WTC11 (cell line): ENCODE measurements around the gene NOBOX. TPM values are rescaled to one million over a fixed set of nuclear protein-coding genes. Genes with fewer than 3 reads are reported as not detected.

Experiments
- ATAC-seq: fragments of 200-7000 bp; cut with Tn5 transposase; 2 replicates; pipeline ENCODE4 v1.10.0; 2021; ENCODE audit warnings: mild to moderate bottlenecking, moderate library complexity
- CTCF ChIA-PET: fragments of 300-600 bp; sonication (Branson Sonifier 250); formaldehyde crosslinking; loops from one replicate; lab custom pipeline; 2021; ENCODE audit warnings: antibody characterized with exemption; lab: Charles Lee
- POLR2A ChIA-PET: fragments of 350-600 bp; sonication (Branson Sonifier 250); formaldehyde crosslinking; loops from one replicate; lab custom pipeline; 2021; ENCODE audit warnings: antibody characterized with exemption; lab: Charles Lee
- DNase-seq: peaks from one replicate; pipeline ENCODE4 v3.0.0; 2021; ENCODE audit warnings: low spot score
- H3K27ac Mint-ChIP-seq: 2 replicates; pipeline ENCODE4 v1.8.0; 2021; ENCODE audit warnings: mixed read lengths
- H3K27me3 Mint-ChIP-seq: 2 replicates; pipeline ENCODE4 v1.8.0; 2021; ENCODE audit warnings: low read depth, mild to moderate bottlenecking, moderate library complexity, mixed read lengths
- H3K36me3 Mint-ChIP-seq: 2 replicates; pipeline ENCODE4 v1.8.0; 2021; ENCODE audit warnings: mixed read lengths
- H3K4me1 Mint-ChIP-seq: 2 replicates; pipeline ENCODE4 v1.8.0; 2022; ENCODE audit warnings: mixed read lengths
- H3K4me3 Mint-ChIP-seq: 2 replicates; pipeline ENCODE4 v1.8.0; 2021; ENCODE audit warnings: mild to moderate bottlenecking, moderate library complexity, mixed read lengths
- H3K9me3 Mint-ChIP-seq: 2 replicates; pipeline ENCODE4 v1.8.0; 2021; ENCODE audit warnings: mixed read lengths
- ATF1 ChIP-seq: sonication (generic); formaldehyde crosslinking; IDR thresholded peaks from 2 replicates; pipeline ENCODE4 v1.8.1; 2023; ENCODE audit warnings: mild to moderate bottlenecking, moderate library complexity, missing genetic modification reagents
- GABPB1 ChIP-seq: sonication (generic); formaldehyde crosslinking; IDR thresholded peaks from 2 replicates; pipeline ENCODE4 v1.8.1; 2023; ENCODE audit warnings: mild to moderate bottlenecking, missing genetic modification reagents
- GRHL2 ChIP-seq: fragments of 250-450 bp; sonication (Bioruptor Pico); IDR thresholded peaks from 2 replicates; pipeline ENCODE4 v1.8.0; 2022; ENCODE audit warnings: mild to moderate bottlenecking, moderate library complexity; ENCODE audit not compliant: insufficient replicate concordance, severe bottlenecking
- NFE2L1 ChIP-seq: sonication (generic); formaldehyde crosslinking; IDR thresholded peaks from 2 replicates; pipeline ENCODE4 v1.8.1; 2023; ENCODE audit warnings: missing genetic modification reagents
- NR2C2 ChIP-seq: sonication (generic); formaldehyde crosslinking; IDR thresholded peaks from 2 replicates; pipeline ENCODE4 v1.8.0; 2022; ENCODE audit warnings: mild to moderate bottlenecking, missing genetic modification reagents
- OVOL2 ChIP-seq: fragments of 250-450 bp; sonication (Bioruptor Pico); IDR thresholded peaks from 2 replicates; pipeline ENCODE4 v1.9.0; 2021; ENCODE audit warnings: mild to moderate bottlenecking, borderline replicate concordance
- PRRX2 ChIP-seq: fragments of 250-450 bp; sonication (Bioruptor Pico); IDR thresholded peaks from 2 replicates; pipeline ENCODE4 v1.8.0; 2021; ENCODE audit warnings: mild to moderate bottlenecking
- RELA ChIP-seq: sonication (generic); formaldehyde crosslinking; IDR thresholded peaks from 2 replicates; pipeline ENCODE4 v1.8.1; 2022; ENCODE audit warnings: missing genetic modification reagents, mild to moderate bottlenecking, borderline replicate concordance
- SOX15 ChIP-seq: fragments of 250-450 bp; sonication (Bioruptor Pico); IDR thresholded peaks from 2 replicates; pipeline ENCODE4 v1.9.0; 2021; ENCODE audit warnings: mild to moderate bottlenecking
- ZNF121 ChIP-seq: sonication (generic); formaldehyde crosslinking; IDR thresholded peaks from 2 replicates; pipeline ENCODE4 v1.8.0; 2023; ENCODE audit warnings: missing genetic modification reagents
- ZNF219 ChIP-seq: sonication (generic); formaldehyde crosslinking; IDR thresholded peaks from 2 replicates; pipeline ENCODE4 v1.8.0; 2023; ENCODE audit warnings: missing genetic modification reagents, mild to moderate bottlenecking, borderline replicate concordance
- total RNA-seq: library from RNA; stranded (reverse); gene quantifications from 3 replicates; pipeline ENCODE4 v1.2.3, GENCODE V29; 2021
- TF ChIP-seq, protein P1 (sequence below): fragments of 200-600 bp; IDR thresholded peaks from 2 replicates; pipeline ENCODE4 v1.8.0; 2022; ENCODE audit warnings: antibody characterized with exemption
- TF ChIP-seq, protein P2 (sequence below): sonication (generic); formaldehyde crosslinking; IDR thresholded peaks from 2 replicates; pipeline ENCODE4 v1.8.1; 2022; ENCODE audit warnings: mild to moderate bottlenecking, moderate library complexity, missing genetic modification reagents
- TF ChIP-seq, protein P3 (sequence below): sonication (generic); formaldehyde crosslinking; IDR thresholded peaks from 2 replicates; pipeline ENCODE4 v1.8.0; 2023; ENCODE audit warnings: mild to moderate bottlenecking, missing genetic modification reagents
- TF ChIP-seq, protein P4 (sequence below): sonication (generic); formaldehyde crosslinking; IDR thresholded peaks from 2 replicates; pipeline ENCODE4 v1.8.1; 2022; ENCODE audit warnings: mild to moderate bottlenecking, missing genetic modification reagents, moderate library complexity, borderline replicate concordance
- TF ChIP-seq, protein P5 (sequence below): sonication (generic); formaldehyde crosslinking; IDR thresholded peaks from 2 replicates; pipeline ENCODE4 v1.8.1; 2023; ENCODE audit warnings: mild to moderate bottlenecking, missing genetic modification reagents, moderate library complexity
- TF ChIP-seq, protein P6 (sequence below): sonication (generic); formaldehyde crosslinking; IDR thresholded peaks from 2 replicates; pipeline ENCODE4 v1.8.0; 2023; ENCODE audit warnings: missing genetic modification reagents, mild to moderate bottlenecking, borderline replicate concordance
- TF ChIP-seq, protein P7 (sequence below): fragments of 250-450 bp; sonication (Bioruptor Pico); IDR thresholded peaks from 2 replicates; pipeline ENCODE4 v1.9.0; 2021; ENCODE audit warnings: moderate library complexity, mild to moderate bottlenecking, inconsistent platforms, borderline replicate concordance

The NOBOX gene
- total RNA-seq, 1 experiment from 2014 or later: not detected

DNA sequence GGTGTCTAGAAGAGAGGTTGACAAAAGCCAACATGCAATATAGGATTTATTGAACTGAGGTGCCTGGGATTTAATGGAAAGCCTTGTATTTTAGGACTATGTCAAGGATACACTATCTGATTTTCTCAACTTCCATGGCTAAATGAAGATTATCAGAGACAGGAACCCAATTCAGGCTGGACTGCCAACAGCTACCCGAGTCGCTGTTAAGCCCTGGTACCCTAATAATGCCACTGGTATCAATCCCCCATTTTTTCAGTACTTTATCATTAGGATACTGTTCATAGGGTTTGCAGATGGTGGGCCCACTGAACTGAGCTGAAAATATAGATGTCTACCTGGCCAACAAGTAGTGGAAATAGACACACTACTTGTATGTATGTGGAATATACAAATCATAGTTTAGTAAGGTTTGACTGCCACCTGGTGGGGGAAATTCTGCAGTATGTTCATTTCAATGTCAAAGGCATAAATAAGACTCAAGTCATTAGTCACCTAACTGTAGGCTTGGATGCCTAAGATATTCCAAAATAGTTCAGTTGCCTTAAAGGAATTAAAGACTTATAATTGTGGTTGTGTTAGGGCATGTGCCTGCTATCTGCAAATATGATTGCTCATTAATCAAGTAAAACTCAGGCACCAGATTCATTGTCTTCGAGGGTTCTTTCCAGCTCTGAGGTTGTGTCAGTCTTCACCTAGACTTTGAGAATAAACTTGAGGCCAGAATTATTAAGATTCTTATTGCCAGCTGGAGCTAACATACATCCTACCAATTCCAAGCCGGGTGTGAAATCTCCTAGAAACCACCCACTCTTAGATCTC is 34.1 kb upstream of the NOBOX start:
- no peaks in the 10 kb centered on the region for H3K36me3 Mint-ChIP-seq
- no peaks in the 10 kb centered on the region for H3K9me3 Mint-ChIP-seq
- DNase-seq (peak; percentile 69), ATAC-seq (peak; percentile 79)
- no peak overlapping the region for H3K4me3 Mint-ChIP-seq
- no peak overlapping the region for H3K27ac Mint-ChIP-seq
- ChIA-PET CTCF (interaction anchor here (0.6 to 2.3 kb wide), 12 partner anchors 22 to 182 kb away, joined by 3 to 13 read pairs (median 4); no protein-coding TSS in a partner anchor), POLR2A (no interaction called here)
- TF ChIP-seq GABPB1 (CRISPR knock-in tag): no peak
- TF ChIP-seq, protein P1, sequence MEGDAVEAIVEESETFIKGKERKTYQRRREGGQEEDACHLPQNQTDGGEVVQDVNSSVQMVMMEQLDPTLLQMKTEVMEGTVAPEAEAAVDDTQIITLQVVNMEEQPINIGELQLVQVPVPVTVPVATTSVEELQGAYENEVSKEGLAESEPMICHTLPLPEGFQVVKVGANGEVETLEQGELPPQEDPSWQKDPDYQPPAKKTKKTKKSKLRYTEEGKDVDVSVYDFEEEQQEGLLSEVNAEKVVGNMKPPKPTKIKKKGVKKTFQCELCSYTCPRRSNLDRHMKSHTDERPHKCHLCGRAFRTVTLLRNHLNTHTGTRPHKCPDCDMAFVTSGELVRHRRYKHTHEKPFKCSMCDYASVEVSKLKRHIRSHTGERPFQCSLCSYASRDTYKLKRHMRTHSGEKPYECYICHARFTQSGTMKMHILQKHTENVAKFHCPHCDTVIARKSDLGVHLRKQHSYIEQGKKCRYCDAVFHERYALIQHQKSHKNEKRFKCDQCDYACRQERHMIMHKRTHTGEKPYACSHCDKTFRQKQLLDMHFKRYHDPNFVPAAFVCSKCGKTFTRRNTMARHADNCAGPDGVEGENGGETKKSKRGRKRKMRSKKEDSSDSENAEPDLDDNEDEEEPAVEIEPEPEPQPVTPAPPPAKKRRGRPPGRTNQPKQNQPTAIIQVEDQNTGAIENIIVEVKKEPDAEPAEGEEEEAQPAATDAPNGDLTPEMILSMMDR: peak; percentile 57
- H3K4me1 Mint-ChIP-seq: peaks cover 7% of the 10 kb centered on the region
- no peaks in the 10 kb centered on the region; the same call in 1 of the 2 replicates for H3K27me3 Mint-ChIP-seq

DNA sequence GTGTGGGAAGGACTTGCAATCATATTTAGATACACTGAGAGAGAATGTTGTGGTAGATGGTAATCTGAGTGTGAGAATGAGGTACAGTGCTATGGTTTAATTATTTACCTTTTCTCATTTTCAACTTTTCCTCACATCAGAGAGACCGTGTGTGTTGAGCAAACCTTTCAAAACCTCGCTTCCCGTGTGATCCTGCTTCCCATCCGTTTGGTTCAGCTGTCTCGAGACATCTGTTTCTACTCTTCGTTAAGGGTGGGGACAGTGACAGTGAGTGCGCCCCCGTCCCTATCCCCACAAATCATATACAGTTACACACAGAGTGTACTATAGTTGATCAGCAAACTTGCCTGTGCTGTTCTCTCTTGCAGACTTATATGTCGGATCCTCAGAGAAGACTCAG is 33.0 kb upstream of the NOBOX start:
- Mint-ChIP-seq H3K27me3 (no peaks in the 10 kb centered on the region; the same call in 1 of the 2 replicates), H3K9me3 (no peaks in the 10 kb centered on the region), H3K27ac (no peak overlapping the region), H3K4me3 (no peak overlapping the region)
- DNase-seq (no peak), ATAC-seq (no peak)
- ChIA-PET POLR2A (no interaction called here), CTCF (interaction anchor here (1.0 to 2.3 kb wide), 4 partner anchors 37 to 181 kb away, joined by 4 to 13 read pairs (median 4); no protein-coding TSS in a partner anchor)
- TF ChIP-seq, protein P2, sequence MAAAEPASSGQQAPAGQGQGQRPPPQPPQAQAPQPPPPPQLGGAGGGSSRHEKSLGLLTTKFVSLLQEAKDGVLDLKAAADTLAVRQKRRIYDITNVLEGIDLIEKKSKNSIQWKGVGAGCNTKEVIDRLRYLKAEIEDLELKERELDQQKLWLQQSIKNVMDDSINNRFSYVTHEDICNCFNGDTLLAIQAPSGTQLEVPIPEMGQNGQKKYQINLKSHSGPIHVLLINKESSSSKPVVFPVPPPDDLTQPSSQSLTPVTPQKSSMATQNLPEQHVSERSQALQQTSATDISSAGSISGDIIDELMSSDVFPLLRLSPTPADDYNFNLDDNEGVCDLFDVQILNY: no peak
- TF ChIP-seq ATF1 (CRISPR knock-in tag): no peak
- no peak for TF ChIP-seq NFE2L1
- no peak for TF ChIP-seq RELA
- TF ChIP-seq PRRX2 (CRISPR knock-in tag): no peak
- no peak for TF ChIP-seq NR2C2 (CRISPR knock-in tag)
- TF ChIP-seq, protein P3, sequence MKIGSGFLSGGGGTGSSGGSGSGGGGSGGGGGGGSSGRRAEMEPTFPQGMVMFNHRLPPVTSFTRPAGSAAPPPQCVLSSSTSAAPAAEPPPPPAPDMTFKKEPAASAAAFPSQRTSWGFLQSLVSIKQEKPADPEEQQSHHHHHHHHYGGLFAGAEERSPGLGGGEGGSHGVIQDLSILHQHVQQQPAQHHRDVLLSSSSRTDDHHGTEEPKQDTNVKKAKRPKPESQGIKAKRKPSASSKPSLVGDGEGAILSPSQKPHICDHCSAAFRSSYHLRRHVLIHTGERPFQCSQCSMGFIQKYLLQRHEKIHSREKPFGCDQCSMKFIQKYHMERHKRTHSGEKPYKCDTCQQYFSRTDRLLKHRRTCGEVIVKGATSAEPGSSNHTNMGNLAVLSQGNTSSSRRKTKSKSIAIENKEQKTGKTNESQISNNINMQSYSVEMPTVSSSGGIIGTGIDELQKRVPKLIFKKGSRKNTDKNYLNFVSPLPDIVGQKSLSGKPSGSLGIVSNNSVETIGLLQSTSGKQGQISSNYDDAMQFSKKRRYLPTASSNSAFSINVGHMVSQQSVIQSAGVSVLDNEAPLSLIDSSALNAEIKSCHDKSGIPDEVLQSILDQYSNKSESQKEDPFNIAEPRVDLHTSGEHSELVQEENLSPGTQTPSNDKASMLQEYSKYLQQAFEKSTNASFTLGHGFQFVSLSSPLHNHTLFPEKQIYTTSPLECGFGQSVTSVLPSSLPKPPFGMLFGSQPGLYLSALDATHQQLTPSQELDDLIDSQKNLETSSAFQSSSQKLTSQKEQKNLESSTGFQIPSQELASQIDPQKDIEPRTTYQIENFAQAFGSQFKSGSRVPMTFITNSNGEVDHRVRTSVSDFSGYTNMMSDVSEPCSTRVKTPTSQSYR (CRISPR knock-in tag): no peak
- no peak for TF ChIP-seq SOX15
- TF ChIP-seq, protein P4, sequence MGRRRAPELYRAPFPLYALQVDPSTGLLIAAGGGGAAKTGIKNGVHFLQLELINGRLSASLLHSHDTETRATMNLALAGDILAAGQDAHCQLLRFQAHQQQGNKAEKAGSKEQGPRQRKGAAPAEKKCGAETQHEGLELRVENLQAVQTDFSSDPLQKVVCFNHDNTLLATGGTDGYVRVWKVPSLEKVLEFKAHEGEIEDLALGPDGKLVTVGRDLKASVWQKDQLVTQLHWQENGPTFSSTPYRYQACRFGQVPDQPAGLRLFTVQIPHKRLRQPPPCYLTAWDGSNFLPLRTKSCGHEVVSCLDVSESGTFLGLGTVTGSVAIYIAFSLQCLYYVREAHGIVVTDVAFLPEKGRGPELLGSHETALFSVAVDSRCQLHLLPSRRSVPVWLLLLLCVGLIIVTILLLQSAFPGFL (CRISPR knock-in tag): no peak
- TF ChIP-seq ZNF121: no peak
- no peak for TF ChIP-seq OVOL2 (CRISPR knock-in tag)
- TF ChIP-seq GRHL2: no peak
- TF ChIP-seq, protein P5, sequence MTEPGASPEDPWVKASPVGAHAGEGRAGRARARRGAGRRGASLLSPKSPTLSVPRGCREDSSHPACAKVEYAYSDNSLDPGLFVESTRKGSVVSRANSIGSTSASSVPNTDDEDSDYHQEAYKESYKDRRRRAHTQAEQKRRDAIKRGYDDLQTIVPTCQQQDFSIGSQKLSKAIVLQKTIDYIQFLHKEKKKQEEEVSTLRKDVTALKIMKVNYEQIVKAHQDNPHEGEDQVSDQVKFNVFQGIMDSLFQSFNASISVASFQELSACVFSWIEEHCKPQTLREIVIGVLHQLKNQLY: no peak
- TF ChIP-seq ZNF219 (CRISPR knock-in tag): no peak
- TF ChIP-seq, protein P6, sequence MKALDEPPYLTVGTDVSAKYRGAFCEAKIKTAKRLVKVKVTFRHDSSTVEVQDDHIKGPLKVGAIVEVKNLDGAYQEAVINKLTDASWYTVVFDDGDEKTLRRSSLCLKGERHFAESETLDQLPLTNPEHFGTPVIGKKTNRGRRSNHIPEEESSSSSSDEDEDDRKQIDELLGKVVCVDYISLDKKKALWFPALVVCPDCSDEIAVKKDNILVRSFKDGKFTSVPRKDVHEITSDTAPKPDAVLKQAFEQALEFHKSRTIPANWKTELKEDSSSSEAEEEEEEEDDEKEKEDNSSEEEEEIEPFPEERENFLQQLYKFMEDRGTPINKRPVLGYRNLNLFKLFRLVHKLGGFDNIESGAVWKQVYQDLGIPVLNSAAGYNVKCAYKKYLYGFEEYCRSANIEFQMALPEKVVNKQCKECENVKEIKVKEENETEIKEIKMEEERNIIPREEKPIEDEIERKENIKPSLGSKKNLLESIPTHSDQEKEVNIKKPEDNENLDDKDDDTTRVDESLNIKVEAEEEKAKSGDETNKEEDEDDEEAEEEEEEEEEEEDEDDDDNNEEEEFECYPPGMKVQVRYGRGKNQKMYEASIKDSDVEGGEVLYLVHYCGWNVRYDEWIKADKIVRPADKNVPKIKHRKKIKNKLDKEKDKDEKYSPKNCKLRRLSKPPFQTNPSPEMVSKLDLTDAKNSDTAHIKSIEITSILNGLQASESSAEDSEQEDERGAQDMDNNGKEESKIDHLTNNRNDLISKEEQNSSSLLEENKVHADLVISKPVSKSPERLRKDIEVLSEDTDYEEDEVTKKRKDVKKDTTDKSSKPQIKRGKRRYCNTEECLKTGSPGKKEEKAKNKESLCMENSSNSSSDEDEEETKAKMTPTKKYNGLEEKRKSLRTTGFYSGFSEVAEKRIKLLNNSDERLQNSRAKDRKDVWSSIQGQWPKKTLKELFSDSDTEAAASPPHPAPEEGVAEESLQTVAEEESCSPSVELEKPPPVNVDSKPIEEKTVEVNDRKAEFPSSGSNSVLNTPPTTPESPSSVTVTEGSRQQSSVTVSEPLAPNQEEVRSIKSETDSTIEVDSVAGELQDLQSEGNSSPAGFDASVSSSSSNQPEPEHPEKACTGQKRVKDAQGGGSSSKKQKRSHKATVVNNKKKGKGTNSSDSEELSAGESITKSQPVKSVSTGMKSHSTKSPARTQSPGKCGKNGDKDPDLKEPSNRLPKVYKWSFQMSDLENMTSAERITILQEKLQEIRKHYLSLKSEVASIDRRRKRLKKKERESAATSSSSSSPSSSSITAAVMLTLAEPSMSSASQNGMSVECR (CRISPR knock-in tag): no peak
- TF ChIP-seq, protein P7, sequence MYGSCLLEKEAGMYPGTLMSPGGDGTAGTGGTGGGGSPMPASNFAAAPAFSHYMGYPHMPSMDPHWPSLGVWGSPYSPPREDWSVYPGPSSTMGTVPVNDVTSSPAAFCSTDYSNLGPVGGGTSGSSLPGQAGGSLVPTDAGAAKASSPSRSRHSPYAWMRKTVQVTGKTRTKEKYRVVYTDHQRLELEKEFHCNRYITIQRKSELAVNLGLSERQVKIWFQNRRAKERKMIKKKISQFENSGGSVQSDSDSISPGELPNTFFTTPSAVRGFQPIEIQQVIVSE (CRISPR knock-in tag): no peak
- TF ChIP-seq, all 79 proteins: peak for 0
- peaks cover 7% of the 10 kb centered on the region for H3K4me1 Mint-ChIP-seq
- no peaks in the 10 kb centered on the region for H3K36me3 Mint-ChIP-seq
